Osteoblast (primary cell): ENCODE data around the gene TARS1. TPM values are rescaled to one million over a fixed set of nuclear protein-coding genes. Genes with fewer than 3 reads are reported as not detected.

Source experiments
- DNase-seq: peaks from one replicate; pipeline ENCODE4 v3.0.0; 2011; ENCODE audit warnings: low spot score, mixed read lengths; ENCODE audit not compliant: insufficient read length; ENCODE audit errors: missing footprints
- H2AFZ ChIP-seq: 2 replicates; pipeline ENCODE4 v1.6.0; 2011; ENCODE audit warnings: mild to moderate bottlenecking, low read length
- H3K27ac ChIP-seq: 2 replicates; pipeline ENCODE4 v1.5.1; 2011; ENCODE audit warnings: mild to moderate bottlenecking, low read depth, low read length, moderate library complexity
- H3K27me3 ChIP-seq: 2 replicates; pipeline ENCODE4 v1.6.0; 2012; ENCODE audit warnings: mild to moderate bottlenecking, control low read depth, inconsistent platforms, low read length, moderate library complexity; ENCODE audit not compliant: insufficient read depth
- H3K36me3 ChIP-seq: 2 replicates; pipeline ENCODE4 v1.5.1; 2011; ENCODE audit warnings: mild to moderate bottlenecking, low read length, control low read depth, moderate library complexity; ENCODE audit not compliant: insufficient read depth
- H3K4me1 ChIP-seq: 2 replicates; pipeline ENCODE4 v1.5.1; 2011; ENCODE audit warnings: mild to moderate bottlenecking, low read length, control low read depth, moderate library complexity; ENCODE audit not compliant: insufficient read depth
- H3K4me2 ChIP-seq: 2 replicates; pipeline ENCODE4 v1.6.0; 2011; ENCODE audit warnings: mild to moderate bottlenecking, low read length; ENCODE audit not compliant: insufficient read depth
- H3K4me3 ChIP-seq: fragments of 200-600 bp; sonication (generic); 3 replicates; pipeline ENCODE4 v1.5.1; 2012; ENCODE audit warnings: mild to moderate bottlenecking, low read length, inconsistent platforms; ENCODE audit not compliant: insufficient read depth
- H3K79me2 ChIP-seq: 2 replicates; pipeline ENCODE4 v1.6.0; 2012; ENCODE audit warnings: mild to moderate bottlenecking, low read length, control low read depth, inconsistent platforms; ENCODE audit not compliant: insufficient read depth
- H3K9me3 ChIP-seq: 2 replicates; pipeline ENCODE4 v1.5.1; 2011; ENCODE audit warnings: low read depth, low read length, control low read depth
- H4K20me1 ChIP-seq: 2 replicates; pipeline ENCODE4 v1.6.0; 2012; ENCODE audit warnings: mild to moderate bottlenecking, low read length, control low read depth; ENCODE audit not compliant: insufficient read depth
- total RNA-seq: library from RNA; depleted of rRNA; stranded (reverse); fragments of >200 nt; gene quantifications from 2 replicates; pipeline ENCODE4 v1.2.3, GENCODE V29; 2012
- TF ChIP-seq, protein P1 (sequence below): IDR thresholded peaks from 2 replicates; pipeline ENCODE4 v1.5.1; 2011; ENCODE audit warnings: mild to moderate bottlenecking, low read depth, low read length, moderate library complexity; ENCODE audit errors: extremely low read depth

Gene TARS1
- total RNA-seq, 1 donor, result 353 TPM

DNA sequence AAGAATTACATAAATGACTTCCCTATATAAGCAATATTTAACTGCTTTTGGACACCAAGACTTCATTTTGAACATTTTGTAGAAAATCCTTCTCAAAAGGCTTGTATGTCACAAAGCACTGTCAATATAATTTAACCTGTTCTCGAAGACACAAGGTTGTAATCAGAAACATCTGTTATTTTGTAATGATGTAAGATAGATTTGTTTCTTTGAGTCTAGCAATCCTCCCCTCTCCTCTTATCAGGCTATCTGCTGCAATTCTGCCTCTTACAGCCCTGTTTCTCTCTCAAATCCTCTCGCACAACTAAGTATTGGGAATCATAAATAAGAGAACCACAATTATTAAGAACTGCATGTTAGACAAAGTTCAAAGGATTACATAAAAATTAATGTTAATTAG is 18.6 kb upstream of the TARS1 start:
- DNase-seq, result no peak
- Histone ChIP-seq H3K9me3 (no peaks in the 10 kb centered on the region), H3K27me3 (no peaks in the 10 kb centered on the region), H3K27ac (no peak overlapping the region), H3K79me2 (no peaks in the 10 kb centered on the region), H4K20me1 (no peaks in the 10 kb centered on the region), H2AFZ (peak overlapping the region; percentile 15), H3K4me1 (no peaks in the 10 kb centered on the region), H3K4me3 (no peak overlapping the region), H3K36me3 (no peaks in the 10 kb centered on the region), H3K4me2 (no peak overlapping the region)
- TF ChIP-seq, protein P1, sequence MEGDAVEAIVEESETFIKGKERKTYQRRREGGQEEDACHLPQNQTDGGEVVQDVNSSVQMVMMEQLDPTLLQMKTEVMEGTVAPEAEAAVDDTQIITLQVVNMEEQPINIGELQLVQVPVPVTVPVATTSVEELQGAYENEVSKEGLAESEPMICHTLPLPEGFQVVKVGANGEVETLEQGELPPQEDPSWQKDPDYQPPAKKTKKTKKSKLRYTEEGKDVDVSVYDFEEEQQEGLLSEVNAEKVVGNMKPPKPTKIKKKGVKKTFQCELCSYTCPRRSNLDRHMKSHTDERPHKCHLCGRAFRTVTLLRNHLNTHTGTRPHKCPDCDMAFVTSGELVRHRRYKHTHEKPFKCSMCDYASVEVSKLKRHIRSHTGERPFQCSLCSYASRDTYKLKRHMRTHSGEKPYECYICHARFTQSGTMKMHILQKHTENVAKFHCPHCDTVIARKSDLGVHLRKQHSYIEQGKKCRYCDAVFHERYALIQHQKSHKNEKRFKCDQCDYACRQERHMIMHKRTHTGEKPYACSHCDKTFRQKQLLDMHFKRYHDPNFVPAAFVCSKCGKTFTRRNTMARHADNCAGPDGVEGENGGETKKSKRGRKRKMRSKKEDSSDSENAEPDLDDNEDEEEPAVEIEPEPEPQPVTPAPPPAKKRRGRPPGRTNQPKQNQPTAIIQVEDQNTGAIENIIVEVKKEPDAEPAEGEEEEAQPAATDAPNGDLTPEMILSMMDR, result no peak

DNA sequence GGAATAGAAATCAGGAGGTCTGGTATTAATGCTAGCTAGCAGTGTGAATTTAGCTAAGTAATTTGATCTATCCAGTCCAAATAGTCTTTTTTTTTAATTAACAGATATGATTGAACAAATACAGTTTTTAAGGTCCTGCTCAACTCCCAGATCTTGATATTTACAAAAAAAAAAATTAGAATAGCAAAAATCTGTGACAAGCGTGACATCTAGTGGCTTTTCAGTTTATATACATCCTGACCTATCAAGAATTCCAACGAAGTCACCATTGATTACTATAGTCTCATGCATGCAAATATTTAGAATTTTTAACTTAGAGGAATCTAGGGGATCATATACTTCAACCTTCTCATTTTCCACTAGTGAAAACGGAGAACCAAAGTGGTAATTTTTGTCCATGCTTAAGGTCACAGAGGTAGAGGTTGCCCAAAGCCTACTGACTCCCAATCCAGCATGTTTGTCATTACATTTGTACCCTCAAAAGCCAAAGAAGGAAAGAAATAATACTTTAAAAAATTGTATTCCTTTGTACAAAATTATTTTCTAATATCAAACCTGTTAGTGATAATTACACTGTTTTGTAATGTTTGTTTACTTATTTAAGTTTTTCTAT is 17.6 kb upstream of the TARS1 start:
- no peak overlapping the region for H2AFZ ChIP-seq
- no peak for DNase-seq

DNA sequence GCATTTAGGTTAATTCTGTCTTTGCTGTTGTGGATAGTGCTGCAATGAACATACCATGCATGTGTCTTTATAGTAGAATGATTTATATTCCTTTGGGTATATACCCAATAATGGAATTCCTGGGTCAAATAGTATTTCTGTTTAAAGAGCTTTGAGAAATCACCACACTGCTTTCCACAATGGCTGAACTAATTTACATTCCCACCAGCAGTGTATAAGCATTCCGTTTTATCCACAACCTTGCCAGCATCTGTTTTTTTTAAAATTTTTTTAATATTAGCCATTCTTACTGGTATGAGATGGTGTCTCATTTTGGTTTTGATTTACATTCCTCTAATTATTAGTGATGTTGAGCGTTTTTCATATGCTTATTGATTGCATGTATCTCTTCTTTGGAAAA is 15.5 kb upstream of the TARS1 start:
- Histone ChIP-seq H3K4me1 (no peaks in the 10 kb centered on the region), H3K36me3 (no peaks in the 10 kb centered on the region), H3K4me2 (no peak overlapping the region), H3K79me2 (no peaks in the 10 kb centered on the region), H3K4me3 (no peak overlapping the region), H3K9me3 (no peaks in the 10 kb centered on the region), H2AFZ (no peak overlapping the region), H3K27me3 (no peaks in the 10 kb centered on the region), H3K27ac (no peak overlapping the region), H4K20me1 (no peaks in the 10 kb centered on the region)
- TF ChIP-seq, protein P1, result no peak
- no peak for DNase-seq

More for the DNA sequence above, 17.6 kb upstream of the TARS1 start:
- Histone ChIP-seq H3K4me1 (no peaks in the 10 kb centered on the region), H3K27me3 (no peaks in the 10 kb centered on the region), H3K27ac (no peak overlapping the region), H3K79me2 (no peaks in the 10 kb centered on the region), H3K4me3 (no peak overlapping the region), H3K4me2 (no peak overlapping the region), H3K9me3 (no peaks in the 10 kb centered on the region), H3K36me3 (no peaks in the 10 kb centered on the region), H4K20me1 (no peaks in the 10 kb centered on the region)
- TF ChIP-seq, protein P1, result peak; percentile 57

DNA sequence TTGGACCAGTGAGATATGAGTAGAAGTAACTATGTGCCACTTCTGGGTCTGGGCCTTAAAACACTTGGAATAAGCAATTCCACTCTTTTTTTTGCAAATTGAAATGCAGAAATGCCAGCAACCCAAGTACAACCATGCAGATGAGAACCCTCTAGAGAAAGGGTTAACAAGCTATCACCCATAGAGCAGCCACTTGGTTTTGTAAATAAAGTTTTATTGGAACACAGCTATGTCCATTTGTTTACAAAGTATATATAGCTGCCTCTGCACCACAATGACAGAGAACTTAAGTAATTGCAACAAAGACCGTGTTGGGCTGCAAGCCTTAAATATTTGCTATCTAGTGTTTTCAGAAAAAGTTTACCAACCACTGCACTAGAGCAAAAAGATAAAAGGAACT is 9.8 kb upstream of the TARS1 start:
- Histone ChIP-seq H3K36me3 (no peaks in the 10 kb centered on the region), H2AFZ (no peak overlapping the region), H3K4me2 (no peak overlapping the region), H3K4me3 (no peak overlapping the region), H3K27ac (no peak overlapping the region), H3K27me3 (no peaks in the 10 kb centered on the region), H3K4me1 (no peaks in the 10 kb centered on the region), H3K9me3 (no peaks in the 10 kb centered on the region), H3K79me2 (no peaks in the 10 kb centered on the region), H4K20me1 (no peaks in the 10 kb centered on the region)
- TF ChIP-seq, protein P1, result no peak
- no peak for DNase-seq
